Neural progenitor cell (in vitro differentiated cells): ENCODE results near the gene TCFL5. TPM values are rescaled to one million over a fixed set of nuclear protein-coding genes. Genes with fewer than 3 reads are reported as not detected.

ENCODE experiments used
- DNase-seq: peaks from one replicate; pipeline ENCODE4 v3.0.0-alpha.2; 2016; ENCODE audit warnings: low spot score
- H2AFZ ChIP-seq: fragments of 200-600 bp; sonication (generic); replicated peaks from 2 replicates; pipeline ENCODE4 v1.6.1; 2016; ENCODE audit warnings: antibody characterized with exemption
- H3F3A ChIP-seq: fragments of 200-600 bp; sonication (generic); 2 replicates; pipeline ENCODE4 v1.6.1; 2016; ENCODE audit warnings: antibody characterized with exemption, low read depth
- H3K27ac ChIP-seq: fragments of 200-600 bp; sonication (generic); 2 replicates; pipeline ENCODE4 v1.5.1; 2016; ENCODE audit warnings: mild to moderate bottlenecking
- H3K27me3 ChIP-seq: fragments of 200-600 bp; sonication (generic); 2 replicates; pipeline ENCODE4 v1.6.1; 2016; ENCODE audit warnings: mild to moderate bottlenecking, moderate library complexity
- H3K36me3 ChIP-seq: fragments of 200-600 bp; sonication (generic); 2 replicates; pipeline ENCODE4 v1.5.1; 2016
- H3K4me1 ChIP-seq: fragments of 200-600 bp; sonication (generic); 2 replicates; pipeline ENCODE4 v1.6.1; 2016; ENCODE audit warnings: mixed run types
- H3K4me2 ChIP-seq: fragments of 200-600 bp; sonication (generic); 2 replicates; pipeline ENCODE4 v1.6.1; 2016
- H3K4me3 ChIP-seq: fragments of 200-600 bp; sonication (generic); 2 replicates; pipeline ENCODE4 v1.5.1; 2016
- H3K79me2 ChIP-seq: fragments of 200-600 bp; sonication (generic); 2 replicates; pipeline ENCODE4 v1.6.1; 2016; ENCODE audit warnings: low read depth
- H3K9ac ChIP-seq: fragments of 200-600 bp; sonication (generic); 2 replicates; pipeline ENCODE4 v1.6.1; 2016
- H3K9me3 ChIP-seq: fragments of 200-600 bp; sonication (generic); 2 replicates; pipeline ENCODE4 v1.5.1; 2016; ENCODE audit warnings: low read depth
- H4K20me1 ChIP-seq: fragments of 200-600 bp; sonication (generic); 2 replicates; pipeline ENCODE4 v1.6.1; 2016; ENCODE audit warnings: low read depth
- H3K27ac Mint-ChIP-seq: 3 replicates; pipeline ENCODE4 v1.8.0; 2021; ENCODE audit warnings: mixed read lengths
- H3K27me3 Mint-ChIP-seq: 2 replicates; pipeline ENCODE4 v1.8.0; 2022; ENCODE audit warnings: low read depth, mild to moderate bottlenecking, inconsistent platforms, moderate library complexity, mixed read lengths; ENCODE audit not compliant: insufficient read depth
- H3K36me3 Mint-ChIP-seq: 3 replicates; pipeline ENCODE4 v1.8.0; 2021; ENCODE audit warnings: mixed read lengths
- H3K4me1 Mint-ChIP-seq: 3 replicates; pipeline ENCODE4 v1.8.0; 2021; ENCODE audit warnings: mixed read lengths
- H3K4me3 Mint-ChIP-seq: 3 replicates; pipeline ENCODE4 v1.8.0; 2021; ENCODE audit warnings: mild to moderate bottlenecking, moderate library complexity, mixed read lengths
- H3K9me3 Mint-ChIP-seq: 3 replicates; pipeline ENCODE4 v1.8.0; 2020; ENCODE audit warnings: mixed read lengths
- CTCF ChIP-seq: fragments of 200-600 bp; sonication (generic); IDR thresholded peaks from 2 replicates; pipeline ENCODE4 v1.5.1; 2017; ENCODE audit warnings: antibody characterized with exemption, mild to moderate bottlenecking
- EZH2 ChIP-seq: fragments of 200-600 bp; sonication (generic); IDR thresholded peaks from 2 replicates; pipeline ENCODE4 v1.6.1; 2017; ENCODE audit warnings: antibody characterized with exemption, mild to moderate bottlenecking, moderate library complexity
- EZH2phosphoT487 ChIP-seq: fragments of 200-600 bp; sonication (generic); IDR thresholded peaks from 2 replicates; pipeline ENCODE4 v1.6.1; 2017; ENCODE audit warnings: antibody characterized with exemption
- total RNA-seq: library from RNA; depleted of rRNA; stranded (reverse); fragments of >200 nt; gene quantifications from 2 replicates; pipeline ENCODE4 v1.2.3, GENCODE V29; 2015; ENCODE audit warnings: low replicate concordance

Gene TCFL5
- total RNA-seq, 1 donor from 2014 or later: 36.3 TPM

DNA sequence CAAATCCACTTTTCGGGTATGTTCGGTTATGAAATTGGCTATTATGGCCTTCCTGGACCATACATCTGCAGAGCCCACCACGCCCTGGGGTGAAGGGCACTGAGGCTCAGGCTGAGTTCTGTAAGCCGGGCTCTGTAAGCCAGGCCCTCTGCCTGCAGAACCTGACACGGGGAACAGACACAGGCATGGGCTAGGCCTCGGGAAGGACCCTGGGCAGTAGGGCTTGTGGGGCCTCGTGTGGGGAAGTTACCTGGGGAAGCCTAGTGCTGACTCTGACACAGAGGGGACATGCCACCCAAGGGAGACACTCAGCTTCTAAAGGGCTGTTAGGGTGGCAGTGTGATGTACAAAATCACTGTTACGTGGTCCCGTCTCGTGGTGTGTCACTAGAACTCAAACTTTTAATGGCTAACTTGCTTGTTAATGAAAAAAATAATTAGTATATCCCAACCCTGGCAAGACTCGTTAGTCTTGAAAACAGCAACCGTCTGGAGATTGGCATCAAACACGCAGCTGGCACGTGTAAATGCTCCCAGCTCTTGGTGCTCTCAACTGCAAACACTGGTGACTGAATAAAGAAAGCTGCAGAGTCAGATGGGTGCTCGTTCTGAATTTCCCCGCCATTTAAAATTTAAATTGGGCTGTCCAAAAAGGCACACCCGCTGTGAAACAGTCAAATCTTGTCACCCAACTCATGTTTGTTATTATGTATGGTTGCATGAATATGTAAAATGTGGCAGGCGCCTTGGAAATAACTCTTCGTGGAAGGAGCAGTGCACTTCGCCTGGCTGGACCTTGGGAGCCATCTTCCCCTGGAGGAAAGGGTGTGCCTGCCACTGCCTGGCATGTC is 23.6 kb upstream of the TCFL5 start:
- Mint-ChIP-seq H3K27me3 (peaks cover 7% of the 10 kb centered on the region), H3K36me3 (peaks cover 31% of the 10 kb centered on the region), H3K4me1 (no peaks in the 10 kb centered on the region), H3K27ac (no peak overlapping the region), H3K9me3 (no peaks in the 10 kb centered on the region), H3K4me3 (no peak overlapping the region)
- peaks cover 3% of the 10 kb centered on the region for H3F3A ChIP-seq
- no peaks in the 10 kb centered on the region for H4K20me1 ChIP-seq
- no peaks in the 10 kb centered on the region for H3K27me3 ChIP-seq
- TF ChIP-seq CTCF: no peak
- no peak for TF ChIP-seq EZH2phosphoT487
- no peak for TF ChIP-seq EZH2
- no peak overlapping the region for H3K9ac ChIP-seq
- DNase-seq: no peak
- H3K79me2 ChIP-seq: no peaks in the 10 kb centered on the region
- no peak overlapping the region for H2AFZ ChIP-seq
- no peaks in the 10 kb centered on the region for H3K4me1 ChIP-seq
- H3K4me2 ChIP-seq: no peak overlapping the region
- no peak overlapping the region for H3K27ac ChIP-seq
- H3K36me3 ChIP-seq: no peaks in the 10 kb centered on the region
- no peak overlapping the region for H3K4me3 ChIP-seq
- H3K9me3 ChIP-seq: no peaks in the 10 kb centered on the region

- DNase-seq: no peak
- no peaks in the 10 kb centered on the region for H3K27me3 ChIP-seq
- no peaks in the 10 kb centered on the region for H3K4me1 ChIP-seq
- H3K36me3 ChIP-seq: no peaks in the 10 kb centered on the region
- no peak overlapping the region for H2AFZ ChIP-seq
- Mint-ChIP-seq H3K36me3 (peaks cover 31% of the 10 kb centered on the region), H3K4me1 (no peaks in the 10 kb centered on the region), H3K27ac (no peak overlapping the region), H3K27me3 (peaks cover 7% of the 10 kb centered on the region), H3K9me3 (no peaks in the 10 kb centered on the region), H3K4me3 (no peak overlapping the region)
- H3K4me3 ChIP-seq: no peak overlapping the region
- no peak overlapping the region for H3K4me2 ChIP-seq
- no peak overlapping the region for H3K9ac ChIP-seq
- H3K9me3 ChIP-seq: no peaks in the 10 kb centered on the region
- TF ChIP-seq EZH2phosphoT487 (no peak), CTCF (no peak), EZH2 (no peak)
- H4K20me1 ChIP-seq: no peaks in the 10 kb centered on the region
- no peak overlapping the region for H3K27ac ChIP-seq
- H3K79me2 ChIP-seq: no peaks in the 10 kb centered on the region
- H3F3A ChIP-seq: peaks cover 3% of the 10 kb centered on the region
These were observed 22.9 kb upstream of the TCFL5 start for GRCh38 chr20:62884556-62884955.

DNA sequence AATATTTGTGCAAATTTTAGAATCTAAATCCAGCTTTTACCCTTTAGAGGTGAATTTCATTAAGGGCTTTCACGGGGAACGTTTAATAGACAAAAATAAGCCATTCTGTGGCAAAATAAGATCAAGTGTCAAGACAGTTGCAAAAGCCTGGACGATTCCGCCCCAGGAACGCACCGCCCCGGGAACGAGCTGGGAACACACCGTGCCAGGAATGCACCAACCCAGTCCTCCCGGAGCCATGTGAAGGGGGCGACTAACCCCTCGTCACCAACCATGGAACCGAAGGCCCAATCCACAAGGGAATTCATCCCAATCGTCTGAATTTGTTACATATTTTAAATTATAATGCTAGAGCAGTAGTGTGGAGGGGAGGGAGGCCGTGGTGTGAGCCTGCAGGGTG is 20.8 kb upstream of the TCFL5 start:
- peaks cover 9% of the 10 kb centered on the region for H3K4me1 ChIP-seq
- peaks cover 11% of the 10 kb centered on the region for H3F3A ChIP-seq
- H3K36me3 Mint-ChIP-seq: peaks cover 24% of the 10 kb centered on the region
- H3K27ac Mint-ChIP-seq: no peak overlapping the region
- H3K9ac ChIP-seq: no peak overlapping the region
- H3K27me3 Mint-ChIP-seq: peaks cover 7% of the 10 kb centered on the region
- no peaks in the 10 kb centered on the region for H3K9me3 ChIP-seq
- no peaks in the 10 kb centered on the region for H3K36me3 ChIP-seq
- H3K79me2 ChIP-seq: no peaks in the 10 kb centered on the region
- no peak overlapping the region for H3K4me3 ChIP-seq
- TF ChIP-seq EZH2: no peak
- TF ChIP-seq CTCF: no peak
- TF ChIP-seq EZH2phosphoT487: no peak
- H3K4me2 ChIP-seq: no peak overlapping the region
- H3K27ac ChIP-seq: no peak overlapping the region
- no peak for DNase-seq
- peaks cover 3% of the 10 kb centered on the region for H3K27me3 ChIP-seq
- H3K4me1 Mint-ChIP-seq: peaks cover 4% of the 10 kb centered on the region
- H2AFZ ChIP-seq: no peak overlapping the region
- H3K4me3 Mint-ChIP-seq: no peak overlapping the region
- H3K9me3 Mint-ChIP-seq: no peaks in the 10 kb centered on the region
- H4K20me1 ChIP-seq: no peaks in the 10 kb centered on the region
